DOHH2 (cell line): ENCODE measurements around the gene CARD11.
"Not testable (repeated sequence)": the region's sequence is repeated elsewhere in the genome, so short reads cannot be mapped to it uniquely, and the experiment has no call there.

Experiments
- H3F3A ChIP-seq: fragments of 200-600 bp; sonication (generic), shearing (Covaris generic); 2 replicates; pipeline ENCODE4 v1.6.0; 2016; ENCODE audit warnings: antibody characterized with exemption, mild to moderate bottlenecking; ENCODE audit not compliant: control insufficient read depth, insufficient read depth
- H3K27ac ChIP-seq: fragments of 200-600 bp; sonication (generic); 2 replicates; pipeline ENCODE4 v1.5.1; 2014; ENCODE audit warnings: low read depth, mild to moderate bottlenecking, low read length, moderate library complexity
- H3K27me3 ChIP-seq: fragments of 200-600 bp; sonication (generic); 2 replicates; pipeline ENCODE4 v1.6.1; 2014; ENCODE audit warnings: mild to moderate bottlenecking, low read length, mixed read lengths; ENCODE audit not compliant: control insufficient read depth
- H3K36me3 ChIP-seq: fragments of 200-600 bp; sonication (generic); 2 replicates; pipeline ENCODE4 v1.6.1; 2014; ENCODE audit warnings: mild to moderate bottlenecking, low read length, moderate library complexity, mixed read lengths; ENCODE audit not compliant: control insufficient read depth
- H3K4me1 ChIP-seq: fragments of 200-600 bp; sonication (generic); 2 replicates; pipeline ENCODE4 v1.6.1; 2014; ENCODE audit warnings: mild to moderate bottlenecking, low read length, mixed read lengths; ENCODE audit not compliant: control insufficient read depth
- H3K4me2 ChIP-seq: fragments of 200-600 bp; sonication (generic); 2 replicates; pipeline ENCODE4 v1.6.0; 2014; ENCODE audit warnings: mild to moderate bottlenecking, low read length, moderate library complexity
- H3K4me3 ChIP-seq: fragments of 200-600 bp; sonication (generic); 2 replicates; pipeline ENCODE4 v1.5.1; 2014; ENCODE audit warnings: mild to moderate bottlenecking, low read length, mixed read lengths
- H3K79me2 ChIP-seq: fragments of 200-600 bp; sonication (generic); 2 replicates; pipeline ENCODE4 v1.6.1; 2014; ENCODE audit warnings: mild to moderate bottlenecking, low read length, mixed read lengths; ENCODE audit not compliant: control insufficient read depth
- H3K9me2 ChIP-seq: fragments of 200-600 bp; sonication (generic); replicated peaks from 2 replicates; pipeline ENCODE4 v1.6.1; 2014; ENCODE audit warnings: mild to moderate bottlenecking, low read length, mixed read lengths; ENCODE audit not compliant: control insufficient read depth
- H3K9me3 ChIP-seq: fragments of 200-600 bp; sonication (generic); 2 replicates; pipeline ENCODE4 v1.6.1; 2014; ENCODE audit warnings: antibody characterized with exemption, low read length, mixed read lengths; ENCODE audit not compliant: control insufficient read depth, insufficient read depth
- H4K20me1 ChIP-seq: fragments of 200-600 bp; sonication (generic); 2 replicates; pipeline ENCODE4 v1.6.0; 2014; ENCODE audit warnings: low read depth, mild to moderate bottlenecking, antibody characterized with exemption, low read length, moderate library complexity; ENCODE audit not compliant: control insufficient read depth, insufficient read depth
- EZH2phosphoT487 ChIP-seq: fragments of 200-600 bp; sonication (generic); IDR thresholded peaks from 2 replicates; pipeline ENCODE4 v1.6.1; 2017; ENCODE audit warnings: borderline replicate concordance, mild to moderate bottlenecking, antibody characterized with exemption, low read length, moderate library complexity, mixed read lengths
- TF ChIP-seq, protein P1 (sequence below): fragments of 200-600 bp; sonication (generic); IDR thresholded peaks from one replicate; pipeline ENCODE4 v1.5.1; 2014; ENCODE audit warnings: antibody characterized with exemption, mild to moderate bottlenecking, low read depth, low read length; ENCODE audit not compliant: poor library complexity, severe bottlenecking

Gene CARD11

DNA sequence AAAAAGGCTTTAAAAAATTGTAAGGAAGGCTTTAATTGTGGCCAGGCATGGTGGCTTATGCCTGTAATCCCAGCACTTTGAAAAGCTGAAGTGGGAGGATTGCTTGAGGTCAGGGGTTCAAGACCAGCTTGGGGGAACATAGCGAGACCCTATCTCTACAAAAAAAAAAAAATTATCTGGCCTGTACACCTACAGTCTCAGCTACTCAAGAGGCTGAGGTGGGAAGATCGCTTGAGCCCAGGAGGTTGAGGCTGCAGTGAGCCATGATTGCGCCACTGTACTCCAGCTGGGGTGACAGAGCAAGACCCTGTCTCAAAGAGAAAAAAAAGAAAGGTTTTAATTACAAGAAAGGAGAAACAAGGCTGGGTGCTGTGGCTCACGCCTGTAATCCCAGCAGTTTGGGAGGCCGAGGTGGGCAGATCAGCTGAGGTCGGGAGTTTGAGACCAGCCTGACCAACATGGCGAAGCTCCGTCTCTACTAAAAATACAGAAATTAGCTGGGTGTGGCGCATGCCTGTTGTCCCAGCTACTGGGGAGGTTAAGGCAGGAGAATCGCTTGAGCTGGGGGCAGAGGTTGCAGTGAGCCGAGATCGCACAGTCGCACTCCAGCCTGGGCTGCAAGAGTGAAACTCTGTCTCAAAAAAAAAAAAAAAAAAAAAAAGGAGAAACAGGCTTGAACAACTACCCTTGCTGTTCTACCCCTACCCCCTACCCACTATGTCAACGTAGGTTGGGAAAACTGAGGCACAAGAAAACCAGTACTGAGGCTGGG, 83.7 kb downstream of the CARD11 start:
- no peaks in the 10 kb centered on the region for H3K9me2 ChIP-seq
- H3K4me1 ChIP-seq = peaks cover 11% of the 10 kb centered on the region
- no peaks in the 10 kb centered on the region for H3K27me3 ChIP-seq
- no peak overlapping the region for H3K4me2 ChIP-seq
- no peaks in the 10 kb centered on the region for H4K20me1 ChIP-seq
- peaks cover 8% of the 10 kb centered on the region for H3F3A ChIP-seq
- H3K36me3 ChIP-seq = peaks cover 40% of the 10 kb centered on the region
- H3K27ac ChIP-seq = no peak overlapping the region
- TF ChIP-seq, protein P1, sequence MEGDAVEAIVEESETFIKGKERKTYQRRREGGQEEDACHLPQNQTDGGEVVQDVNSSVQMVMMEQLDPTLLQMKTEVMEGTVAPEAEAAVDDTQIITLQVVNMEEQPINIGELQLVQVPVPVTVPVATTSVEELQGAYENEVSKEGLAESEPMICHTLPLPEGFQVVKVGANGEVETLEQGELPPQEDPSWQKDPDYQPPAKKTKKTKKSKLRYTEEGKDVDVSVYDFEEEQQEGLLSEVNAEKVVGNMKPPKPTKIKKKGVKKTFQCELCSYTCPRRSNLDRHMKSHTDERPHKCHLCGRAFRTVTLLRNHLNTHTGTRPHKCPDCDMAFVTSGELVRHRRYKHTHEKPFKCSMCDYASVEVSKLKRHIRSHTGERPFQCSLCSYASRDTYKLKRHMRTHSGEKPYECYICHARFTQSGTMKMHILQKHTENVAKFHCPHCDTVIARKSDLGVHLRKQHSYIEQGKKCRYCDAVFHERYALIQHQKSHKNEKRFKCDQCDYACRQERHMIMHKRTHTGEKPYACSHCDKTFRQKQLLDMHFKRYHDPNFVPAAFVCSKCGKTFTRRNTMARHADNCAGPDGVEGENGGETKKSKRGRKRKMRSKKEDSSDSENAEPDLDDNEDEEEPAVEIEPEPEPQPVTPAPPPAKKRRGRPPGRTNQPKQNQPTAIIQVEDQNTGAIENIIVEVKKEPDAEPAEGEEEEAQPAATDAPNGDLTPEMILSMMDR = no peak
- no peak for TF ChIP-seq EZH2phosphoT487
- H3K4me3 ChIP-seq = no peak overlapping the region
- H3K9me3 ChIP-seq = no peaks in the 10 kb centered on the region
- peaks cover 3% of the 10 kb centered on the region for H3K79me2 ChIP-seq

GRCh38 chr7:2959103-2959680, 84.5 kb downstream of the CARD11 start:
- Histone ChIP-seq H3K27me3 (no peaks in the 10 kb centered on the region), H3K4me1 (peaks cover 11% of the 10 kb centered on the region)

GRCh38 chr7:2958416-2959102, 85.1 kb downstream of the CARD11 start:
- H3K27ac ChIP-seq = no peak overlapping the region

More at GRCh38 chr7:2959103-2959680, 84.5 kb downstream of the CARD11 start:
- Histone ChIP-seq H3K79me2 (peaks cover 3% of the 10 kb centered on the region), H4K20me1 (no peaks in the 10 kb centered on the region), H3K9me3 (no peaks in the 10 kb centered on the region), H3K36me3 (peaks cover 48% of the 10 kb centered on the region), H3K4me3 (no peak overlapping the region), H3K27ac (no peak overlapping the region), H3K9me2 (no peaks in the 10 kb centered on the region), H3F3A (peaks cover 6% of the 10 kb centered on the region; the same call in 1 of the 2 replicates), H3K4me2 (no peak overlapping the region)
- TF ChIP-seq, protein P1 = no peak
- TF ChIP-seq EZH2phosphoT487 = no peak

GRCh38 chr7:2957369-2957727, 86.3 kb downstream of the CARD11 start:
- not testable (repeated sequence) for H3K27me3 ChIP-seq, H3K4me3 ChIP-seq, H3K4me1 ChIP-seq, H3K79me2 ChIP-seq, H4K20me1 ChIP-seq, H3F3A ChIP-seq, H3K27ac ChIP-seq, H3K4me2 ChIP-seq, H3K9me2 ChIP-seq, H3K9me3 ChIP-seq
- peaks cover 67% of the 10 kb centered on the region for H3K36me3 ChIP-seq

More at GRCh38 chr7:2958416-2959102, 85.1 kb downstream of the CARD11 start:
- H3K9me3 ChIP-seq = no peaks in the 10 kb centered on the region
- peaks cover 6% of the 10 kb centered on the region; the same call in 1 of the 2 replicates for H3F3A ChIP-seq
- peaks cover 10% of the 10 kb centered on the region for H3K4me1 ChIP-seq
- H3K4me2 ChIP-seq = no peak overlapping the region
- TF ChIP-seq, protein P1 = no peak
- no peak for TF ChIP-seq EZH2phosphoT487
- no peaks in the 10 kb centered on the region for H3K9me2 ChIP-seq
- H4K20me1 ChIP-seq = no peaks in the 10 kb centered on the region
- H3K27me3 ChIP-seq = no peaks in the 10 kb centered on the region
- H3K36me3 ChIP-seq = peaks cover 54% of the 10 kb centered on the region
- H3K4me3 ChIP-seq = no peak overlapping the region
- H3K79me2 ChIP-seq = peaks cover 3% of the 10 kb centered on the region
